Choroid plexus epithelial cell (primary cell): Measurements from ENCODE around the gene MPZL3.

ENCODE experiments used
- DNase-seq: peaks from one replicate; pipeline ENCODE4 v3.0.0-alpha.2; 2010; ENCODE audit warnings: low read depth
- H3K4me3 ChIP-seq: 2 replicates; pipeline ENCODE4 v1.5.1; 2011; ENCODE audit warnings: low read depth, mild to moderate bottlenecking, control low read depth, low read length, moderate library complexity
- CTCF ChIP-seq: conservative IDR thresholded peaks from 2 replicates; pipeline ENCODE4 v1.5.1; 2011; ENCODE audit warnings: low read depth, mild to moderate bottlenecking, control low read depth, inconsistent platforms, low read length, moderate library complexity

The MPZL3 gene

DNA sequence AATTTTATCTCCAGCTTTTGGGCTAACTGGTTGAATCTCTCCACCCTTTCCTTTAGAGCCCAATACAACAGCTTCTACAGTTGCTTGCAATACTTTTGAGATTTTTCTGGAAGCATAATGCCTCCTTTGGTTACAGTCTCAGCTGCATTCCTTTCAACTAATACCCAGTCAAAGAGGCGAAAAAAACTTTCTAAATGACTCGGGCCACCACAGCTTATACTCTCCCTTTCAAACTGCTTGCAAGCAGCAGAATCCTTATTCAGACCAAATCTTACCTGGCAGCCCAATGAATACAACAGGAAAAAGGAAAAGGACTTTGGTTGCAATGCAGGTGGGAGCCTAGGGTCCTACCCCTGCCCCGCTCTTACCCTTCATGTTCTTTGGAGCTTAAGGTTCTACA, 43.1 kb downstream of the MPZL3 start:
- no peak for DNase-seq
- H3K4me3 ChIP-seq, result no peak overlapping the region

DNA sequence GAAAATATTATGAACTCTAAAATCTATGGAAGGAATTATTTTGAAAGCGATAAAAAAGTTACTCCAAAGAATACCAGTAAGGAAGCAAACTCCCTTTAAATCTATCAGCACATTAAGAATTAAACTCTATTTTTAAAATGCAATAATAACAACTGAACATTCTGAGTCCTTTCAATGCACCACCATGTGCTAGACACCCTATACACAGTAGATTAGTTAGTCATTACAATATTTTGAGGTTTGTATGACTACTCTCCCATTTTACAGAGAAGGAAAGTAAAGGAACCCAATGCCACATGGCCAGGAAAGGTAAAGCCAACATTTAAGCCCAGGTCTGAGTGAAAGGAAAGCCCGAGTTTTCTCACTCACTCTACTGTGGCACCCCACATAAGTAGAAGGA, 45.1 kb downstream of the MPZL3 start:
- no peak overlapping the region for H3K4me3 ChIP-seq
- DNase-seq, result no peak
- TF ChIP-seq CTCF, result no peak

More for the DNA sequence above, 43.1 kb downstream of the MPZL3 start:
- TF ChIP-seq CTCF, result no peak

- no peak overlapping the region for H3K4me3 ChIP-seq
- no peak for TF ChIP-seq CTCF
- DNase-seq, result no peak
Observed at GRCh38 chr11:118206391-118207031, 45.7 kb downstream of the MPZL3 start.

DNA sequence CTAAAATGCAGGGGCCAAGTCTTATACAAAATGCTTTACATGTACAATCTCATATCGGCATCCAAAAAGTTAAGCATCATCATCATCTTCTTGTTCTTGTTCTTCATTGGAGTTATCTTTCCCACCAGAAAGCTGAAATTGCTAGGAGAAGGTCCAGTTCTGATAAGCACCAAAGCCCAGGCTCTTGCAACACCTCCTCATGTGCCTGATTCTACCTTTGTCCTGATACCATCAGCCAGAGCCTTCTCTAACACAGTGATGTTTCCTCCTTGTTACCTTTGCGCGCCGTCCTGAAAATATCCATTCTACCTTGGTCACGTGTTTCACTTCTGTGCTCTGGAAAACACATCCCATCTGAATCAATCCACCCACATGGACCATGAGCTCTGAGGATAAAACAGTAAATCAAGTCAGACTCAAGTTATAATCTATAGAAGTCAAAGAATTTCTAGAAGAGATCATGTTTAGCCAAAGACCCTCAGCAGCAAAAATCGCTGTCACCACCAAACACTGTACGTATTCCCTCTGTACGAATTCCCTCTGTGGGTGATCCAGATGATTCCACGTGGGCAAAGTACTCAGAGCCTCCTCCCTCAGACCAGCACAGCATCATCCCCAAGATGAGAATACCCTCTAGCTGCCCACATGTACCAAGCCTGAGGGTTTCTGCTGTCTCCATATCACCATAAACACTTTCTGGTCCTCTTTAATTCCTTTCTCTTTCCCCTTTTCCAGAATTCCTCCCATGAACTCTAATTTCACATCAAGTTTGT, 46.4 kb downstream of the MPZL3 start:
- DNase-seq, result no peak
- H3K4me3 ChIP-seq, result no peak overlapping the region
- TF ChIP-seq CTCF, result no peak

GRCh38 chr11:118202599-118203422, 49.4 kb downstream of the MPZL3 start:
- no peak overlapping the region for H3K4me3 ChIP-seq
- DNase-seq, result no peak
- no peak for TF ChIP-seq CTCF

DNA sequence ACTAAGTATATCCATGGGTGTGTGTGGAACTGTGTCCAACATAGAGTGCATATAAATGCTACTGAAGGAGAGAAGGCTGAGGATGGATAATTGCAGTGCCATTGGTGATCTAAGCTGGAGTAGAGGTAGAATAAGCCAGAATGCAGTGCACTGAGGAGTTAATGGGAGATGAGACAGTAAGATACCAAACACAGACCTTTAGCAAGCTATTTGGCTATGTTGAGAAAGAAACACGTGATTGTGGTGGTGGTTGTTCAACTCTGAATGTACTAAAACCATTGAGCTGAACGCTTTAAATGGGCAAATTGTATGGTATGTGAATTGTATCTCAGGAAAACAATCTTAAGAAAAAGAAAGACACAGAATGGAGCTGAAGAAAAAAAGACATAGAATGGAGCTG, 50.2 kb downstream of the MPZL3 start:
- no peak for TF ChIP-seq CTCF
- no peak overlapping the region for H3K4me3 ChIP-seq
- DNase-seq, result no peak
